Neural progenitor cell (in vitro differentiated cells): ENCODE data around the gene IFRD1. TPM values are rescaled to one million over a fixed set of nuclear protein-coding genes. Genes with fewer than 3 reads are reported as not detected.

Source experiments
- DNase-seq: peaks from one replicate; pipeline ENCODE4 v3.0.0-alpha.2; 2016; ENCODE audit warnings: low spot score
- H2AFZ ChIP-seq: fragments of 200-600 bp; sonication (generic); replicated peaks from 2 replicates; pipeline ENCODE4 v1.6.1; 2016; ENCODE audit warnings: antibody characterized with exemption
- H3F3A ChIP-seq: fragments of 200-600 bp; sonication (generic); 2 replicates; pipeline ENCODE4 v1.6.1; 2016; ENCODE audit warnings: antibody characterized with exemption, low read depth
- H3K27ac ChIP-seq: fragments of 200-600 bp; sonication (generic); 2 replicates; pipeline ENCODE4 v1.5.1; 2016; ENCODE audit warnings: mild to moderate bottlenecking
- H3K27me3 ChIP-seq: fragments of 200-600 bp; sonication (generic); 2 replicates; pipeline ENCODE4 v1.6.1; 2016; ENCODE audit warnings: mild to moderate bottlenecking, moderate library complexity
- H3K36me3 ChIP-seq: fragments of 200-600 bp; sonication (generic); 2 replicates; pipeline ENCODE4 v1.5.1; 2016
- H3K4me1 ChIP-seq: fragments of 200-600 bp; sonication (generic); 2 replicates; pipeline ENCODE4 v1.6.1; 2016; ENCODE audit warnings: mixed run types
- H3K4me2 ChIP-seq: fragments of 200-600 bp; sonication (generic); 2 replicates; pipeline ENCODE4 v1.6.1; 2016
- H3K4me3 ChIP-seq: fragments of 200-600 bp; sonication (generic); 2 replicates; pipeline ENCODE4 v1.5.1; 2016
- H3K79me2 ChIP-seq: fragments of 200-600 bp; sonication (generic); 2 replicates; pipeline ENCODE4 v1.6.1; 2016; ENCODE audit warnings: low read depth
- H3K9ac ChIP-seq: fragments of 200-600 bp; sonication (generic); 2 replicates; pipeline ENCODE4 v1.6.1; 2016
- H3K9me3 ChIP-seq: fragments of 200-600 bp; sonication (generic); 2 replicates; pipeline ENCODE4 v1.5.1; 2016; ENCODE audit warnings: low read depth
- H4K20me1 ChIP-seq: fragments of 200-600 bp; sonication (generic); 2 replicates; pipeline ENCODE4 v1.6.1; 2016; ENCODE audit warnings: low read depth
- H3K27ac Mint-ChIP-seq: 3 replicates; pipeline ENCODE4 v1.8.0; 2021; ENCODE audit warnings: mixed read lengths
- H3K27me3 Mint-ChIP-seq: 2 replicates; pipeline ENCODE4 v1.8.0; 2022; ENCODE audit warnings: low read depth, mild to moderate bottlenecking, inconsistent platforms, moderate library complexity, mixed read lengths; ENCODE audit not compliant: insufficient read depth
- H3K36me3 Mint-ChIP-seq: 3 replicates; pipeline ENCODE4 v1.8.0; 2021; ENCODE audit warnings: mixed read lengths
- H3K4me1 Mint-ChIP-seq: 3 replicates; pipeline ENCODE4 v1.8.0; 2021; ENCODE audit warnings: mixed read lengths
- H3K4me3 Mint-ChIP-seq: 3 replicates; pipeline ENCODE4 v1.8.0; 2021; ENCODE audit warnings: mild to moderate bottlenecking, moderate library complexity, mixed read lengths
- H3K9me3 Mint-ChIP-seq: 3 replicates; pipeline ENCODE4 v1.8.0; 2020; ENCODE audit warnings: mixed read lengths
- EZH2 ChIP-seq: fragments of 200-600 bp; sonication (generic); IDR thresholded peaks from 2 replicates; pipeline ENCODE4 v1.6.1; 2017; ENCODE audit warnings: antibody characterized with exemption, mild to moderate bottlenecking, moderate library complexity
- EZH2phosphoT487 ChIP-seq: fragments of 200-600 bp; sonication (generic); IDR thresholded peaks from 2 replicates; pipeline ENCODE4 v1.6.1; 2017; ENCODE audit warnings: antibody characterized with exemption
- total RNA-seq: library from RNA; depleted of rRNA; stranded (reverse); fragments of >200 nt; gene quantifications from 2 replicates; pipeline ENCODE4 v1.2.3, GENCODE V29; 2015; ENCODE audit warnings: low replicate concordance
- TF ChIP-seq, protein P1 (sequence below): fragments of 200-600 bp; sonication (generic); IDR thresholded peaks from 2 replicates; pipeline ENCODE4 v1.5.1; 2017; ENCODE audit warnings: antibody characterized with exemption, mild to moderate bottlenecking

IFRD1 gene
- total RNA-seq, 1 donor from 2014 or later: 110 TPM

DNA sequence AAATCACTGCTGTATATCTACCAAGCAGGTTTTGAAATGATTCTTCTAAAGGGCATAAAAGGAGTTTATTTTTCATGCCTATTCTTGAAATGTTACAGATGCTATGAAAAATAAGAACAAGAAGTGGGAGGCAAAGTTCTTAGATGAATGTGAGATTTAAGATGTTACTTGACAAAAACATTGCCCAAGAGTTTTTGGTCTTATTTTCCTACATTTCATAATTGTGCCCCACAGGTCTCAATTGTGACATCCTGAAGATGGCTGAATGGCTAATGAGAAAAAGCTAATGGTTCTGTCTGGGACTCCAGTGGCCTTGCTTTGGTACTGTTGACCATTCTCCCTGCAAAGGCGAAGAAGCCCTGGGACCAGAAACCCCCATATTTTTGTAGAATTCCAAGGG is 43.0 kb upstream of the IFRD1 start:
- H3F3A ChIP-seq: no peaks in the 10 kb centered on the region
- H2AFZ ChIP-seq: no peak overlapping the region
- H3K27me3 ChIP-seq: no peaks in the 10 kb centered on the region
- no peak overlapping the region for H3K4me3 ChIP-seq
- Mint-ChIP-seq H3K27me3 (no peaks in the 10 kb centered on the region), H3K36me3 (no peaks in the 10 kb centered on the region), H3K4me1 (peaks cover 3% of the 10 kb centered on the region), H3K4me3 (no peak overlapping the region), H3K27ac (no peak overlapping the region), H3K9me3 (no peaks in the 10 kb centered on the region)
- no peaks in the 10 kb centered on the region for H4K20me1 ChIP-seq
- H3K79me2 ChIP-seq: no peaks in the 10 kb centered on the region
- no peak overlapping the region for H3K9ac ChIP-seq
- DNase-seq: no peak
- no peak overlapping the region for H3K4me2 ChIP-seq
- H3K36me3 ChIP-seq: no peaks in the 10 kb centered on the region
- H3K4me1 ChIP-seq: no peaks in the 10 kb centered on the region
- H3K27ac ChIP-seq: no peak overlapping the region
- TF ChIP-seq EZH2 (no peak), EZH2phosphoT487 (no peak)
- TF ChIP-seq, protein P1, sequence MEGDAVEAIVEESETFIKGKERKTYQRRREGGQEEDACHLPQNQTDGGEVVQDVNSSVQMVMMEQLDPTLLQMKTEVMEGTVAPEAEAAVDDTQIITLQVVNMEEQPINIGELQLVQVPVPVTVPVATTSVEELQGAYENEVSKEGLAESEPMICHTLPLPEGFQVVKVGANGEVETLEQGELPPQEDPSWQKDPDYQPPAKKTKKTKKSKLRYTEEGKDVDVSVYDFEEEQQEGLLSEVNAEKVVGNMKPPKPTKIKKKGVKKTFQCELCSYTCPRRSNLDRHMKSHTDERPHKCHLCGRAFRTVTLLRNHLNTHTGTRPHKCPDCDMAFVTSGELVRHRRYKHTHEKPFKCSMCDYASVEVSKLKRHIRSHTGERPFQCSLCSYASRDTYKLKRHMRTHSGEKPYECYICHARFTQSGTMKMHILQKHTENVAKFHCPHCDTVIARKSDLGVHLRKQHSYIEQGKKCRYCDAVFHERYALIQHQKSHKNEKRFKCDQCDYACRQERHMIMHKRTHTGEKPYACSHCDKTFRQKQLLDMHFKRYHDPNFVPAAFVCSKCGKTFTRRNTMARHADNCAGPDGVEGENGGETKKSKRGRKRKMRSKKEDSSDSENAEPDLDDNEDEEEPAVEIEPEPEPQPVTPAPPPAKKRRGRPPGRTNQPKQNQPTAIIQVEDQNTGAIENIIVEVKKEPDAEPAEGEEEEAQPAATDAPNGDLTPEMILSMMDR: no peak
- H3K9me3 ChIP-seq: no peaks in the 10 kb centered on the region

DNA sequence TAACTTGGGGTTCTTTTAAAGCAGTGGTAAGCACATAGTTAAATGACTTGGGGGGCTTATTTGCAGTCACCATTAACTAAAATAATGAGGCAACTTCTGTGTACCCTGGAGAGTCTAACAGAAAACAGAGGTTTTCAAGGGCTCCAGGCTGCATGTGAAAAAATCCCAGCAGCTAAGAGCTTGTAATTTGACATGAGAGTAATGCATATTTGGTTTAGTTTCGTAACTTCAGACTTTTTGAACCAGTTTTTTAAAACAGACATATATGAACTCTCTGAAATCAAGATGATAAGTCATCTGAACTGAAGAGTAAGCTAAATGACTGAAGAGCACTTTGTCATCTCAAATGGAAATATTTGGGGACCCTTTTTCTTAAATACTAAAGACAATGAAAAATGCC is 40.2 kb upstream of the IFRD1 start:
- TF ChIP-seq EZH2: no peak
- TF ChIP-seq, protein P1: no peak
- no peak for TF ChIP-seq EZH2phosphoT487
- Histone ChIP-seq H3K27ac (no peak overlapping the region), H3K27me3 (no peaks in the 10 kb centered on the region), H3K36me3 (no peaks in the 10 kb centered on the region), H3K9ac (no peak overlapping the region), H2AFZ (no peak overlapping the region), H3K79me2 (no peaks in the 10 kb centered on the region), H3K4me3 (no peak overlapping the region), H3F3A (no peaks in the 10 kb centered on the region), H3K4me2 (no peak overlapping the region), H4K20me1 (no peaks in the 10 kb centered on the region), H3K4me1 (no peaks in the 10 kb centered on the region), H3K9me3 (no peaks in the 10 kb centered on the region)
- Mint-ChIP-seq H3K4me1 (peaks cover 3% of the 10 kb centered on the region), H3K27me3 (no peaks in the 10 kb centered on the region), H3K27ac (no peak overlapping the region), H3K4me3 (no peak overlapping the region), H3K36me3 (no peaks in the 10 kb centered on the region), H3K9me3 (no peaks in the 10 kb centered on the region)
- no peak for DNase-seq

DNA sequence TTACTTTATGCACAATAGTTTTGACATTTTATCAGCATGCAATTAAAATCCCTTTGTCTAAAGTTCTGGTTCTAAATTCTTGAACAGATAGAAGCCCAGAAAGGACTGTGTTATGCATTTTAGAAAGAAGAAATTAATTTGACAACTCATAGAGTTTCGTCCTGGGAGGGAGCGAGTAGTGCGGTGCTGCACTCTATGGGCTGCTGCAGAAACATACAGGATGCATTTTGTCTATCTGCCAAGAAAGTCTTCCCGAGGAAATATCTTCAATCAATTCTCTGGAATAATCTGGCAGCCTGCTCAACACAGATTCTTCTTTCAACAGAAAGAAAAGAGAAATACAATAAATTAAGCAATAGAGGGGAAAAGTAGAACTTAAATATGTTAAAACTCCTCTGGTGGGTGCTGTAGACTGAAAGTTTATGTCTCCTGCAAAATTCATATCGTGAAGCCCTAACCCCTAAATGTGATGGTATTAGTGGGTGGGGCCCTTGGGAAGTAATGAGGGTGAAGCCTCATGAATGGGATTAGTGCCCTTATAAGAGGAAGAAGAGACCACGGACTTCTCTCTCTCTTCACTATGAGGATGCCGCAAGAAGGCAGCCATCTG is 39.0 kb upstream of the IFRD1 start:
- Histone ChIP-seq H3K4me3 (no peak overlapping the region), H3K36me3 (no peaks in the 10 kb centered on the region), H3K27me3 (no peaks in the 10 kb centered on the region), H3K9ac (no peak overlapping the region), H3K27ac (no peak overlapping the region), H3K9me3 (no peaks in the 10 kb centered on the region), H2AFZ (no peak overlapping the region), H3F3A (no peaks in the 10 kb centered on the region), H3K79me2 (no peaks in the 10 kb centered on the region), H4K20me1 (no peaks in the 10 kb centered on the region), H3K4me1 (no peaks in the 10 kb centered on the region), H3K4me2 (no peak overlapping the region)
- TF ChIP-seq EZH2 (no peak), EZH2phosphoT487 (no peak)
- TF ChIP-seq, protein P1: peak; percentile 59
- Mint-ChIP-seq H3K9me3 (no peaks in the 10 kb centered on the region), H3K36me3 (no peaks in the 10 kb centered on the region), H3K4me3 (no peak overlapping the region), H3K27me3 (no peaks in the 10 kb centered on the region), H3K27ac (no peak overlapping the region), H3K4me1 (peaks cover 3% of the 10 kb centered on the region)
- no peak for DNase-seq
